A673 (cell line): ENCODE data around the gene HGFAC.

Source experiments
- CTCF ChIP-seq: fragments of 300-800, 200-600 bp; sonication (generic); conservative IDR thresholded peaks from 2 replicates; pipeline ENCODE4 v1.5.1; 2017; ENCODE audit warnings: low read depth, mild to moderate bottlenecking, antibody characterized with exemption, low read length, moderate library complexity, mixed read lengths
- EZH2 ChIP-seq: fragments of 200-600 bp; sonication (generic); IDR thresholded peaks from 2 replicates; pipeline ENCODE4 v1.6.1; 2017; ENCODE audit warnings: borderline replicate concordance, low read depth, mild to moderate bottlenecking, mixed read lengths, antibody characterized with exemption, low read length; ENCODE audit not compliant: poor library complexity, severe bottlenecking

GRCh38 chr4:3440011-3440410 is 1.8 kb upstream of the HGFAC start:
- TF ChIP-seq CTCF = no peak
- TF ChIP-seq EZH2 = no peak
